H1 (cell line): ENCODE results near the gene PNISR. TPM values are rescaled to one million over a fixed set of nuclear protein-coding genes. Genes with fewer than 3 reads are reported as not detected.

ENCODE experiments used
- CTCF ChIA-PET: fragments of 300-600 bp; sonication (Branson Sonifier 250); formaldehyde crosslinking; loops from one replicate; lab custom pipeline; 2021; ENCODE audit not compliant: partially characterized antibody; lab: Charles Lee
- POLR2A ChIA-PET: fragments of 300-600 bp; sonication (Branson Sonifier 250); formaldehyde crosslinking; loops from one replicate; lab custom pipeline; 2021; ENCODE audit warnings: inconsistent platforms; ENCODE audit not compliant: partially characterized antibody; lab: Charles Lee
- DNase-seq, 2 experiments: peaks; one replicate each; pipeline versions ENCODE4 v3.0.0 to v3.0.0-alpha.2; 2010 to 2022; ENCODE audit warnings: low spot score in 2 of 2, low read depth in 1 of 2, mixed read lengths in 1 of 2
- FAIRE-seq: peaks from 2 replicates; lab custom pipeline; 2011; peaks lifted over from hg19 to GRCh38; lab: Jason Lieb, UNC
- H2AFZ ChIP-seq: 2 replicates; pipeline ENCODE4 v1.8.1; 2012; ENCODE audit warnings: low read length, inconsistent platforms
- H2AK5ac ChIP-seq: 2 replicates; pipeline ENCODE4 v1.6.1; 2013; ENCODE audit warnings: low read depth, low read length
- H2BK120ac ChIP-seq: replicated peaks from 2 replicates; pipeline ENCODE3; 2013; ENCODE audit warnings: low read depth, low read length, inconsistent platforms
- H2BK12ac ChIP-seq: 2 replicates; pipeline ENCODE4 v1.6.1; 2013; ENCODE audit warnings: low read depth, low read length
- H2BK15ac ChIP-seq: 2 replicates; pipeline ENCODE4 v1.6.1; 2013; ENCODE audit warnings: low read length
- H2BK20ac ChIP-seq: 2 replicates; pipeline ENCODE4 v1.6.1; 2013; ENCODE audit warnings: low read length
- H2BK5ac ChIP-seq: 2 replicates; pipeline ENCODE4 v1.6.1; 2013; ENCODE audit warnings: low read depth, low read length
- H3K14ac ChIP-seq: 2 replicates; pipeline ENCODE4 v1.6.1; 2013; ENCODE audit warnings: inconsistent platforms; ENCODE audit not compliant: insufficient read length
- H3K18ac ChIP-seq: 2 replicates; pipeline ENCODE4 v1.6.1; 2013; ENCODE audit warnings: low read length; ENCODE audit errors: extremely low read depth
- H3K23ac ChIP-seq: 2 replicates; pipeline ENCODE4 v1.6.1; 2013; ENCODE audit warnings: inconsistent platforms; ENCODE audit not compliant: insufficient read length
- H3K23me2 ChIP-seq: 2 replicates; pipeline ENCODE4 v1.6.1; 2013; ENCODE audit warnings: low read depth, low read length
- H3K27ac ChIP-seq: 2 replicates; pipeline ENCODE4 v1.6.1; 2011; ENCODE audit warnings: low read depth, low read length, inconsistent platforms
- H3K27me3 ChIP-seq, 4 experiments: replicated peaks in 1 of 4; 1 replicate in 1 of 4; 2 replicates in 3 of 4; pipeline versions ENCODE4 v1.6.1 to v1.8.1; 2011 to 2013; ENCODE audit warnings: low read length in 3 of 4, mild to moderate bottlenecking in 3 of 4, inconsistent platforms in 2 of 4, mixed read lengths in 2 of 4, moderate library complexity in 1 of 4; ENCODE audit not compliant: control insufficient read depth in 3 of 4, insufficient read depth in 3 of 4; ENCODE audit errors: extremely low read depth in 1 of 4
- H3K36me3 ChIP-seq, 4 experiments: 2 replicates each; pipeline versions ENCODE4 v1.6.1 to v1.8.1; 2011 to 2013; ENCODE audit warnings: mild to moderate bottlenecking in 4 of 4, low read length in 3 of 4, moderate library complexity in 2 of 4, control low read depth in 1 of 4, inconsistent platforms in 1 of 4; ENCODE audit not compliant: insufficient read depth in 4 of 4, control insufficient read depth in 2 of 4
- H3K4ac ChIP-seq: replicated peaks from 2 replicates; pipeline ENCODE3; 2013; ENCODE audit warnings: low read length, low read depth, mixed read lengths, inconsistent platforms; ENCODE audit not compliant: insufficient read length
- H3K4me1 ChIP-seq, 4 experiments: replicated peaks in 1 of 4; 1 replicate in 1 of 4; 2 replicates in 3 of 4; pipeline versions ENCODE4 v1.6.1 to v1.8.1; 2011 to 2013; ENCODE audit warnings: low read length in 3 of 4, inconsistent platforms in 2 of 4, mixed read lengths in 1 of 4; ENCODE audit not compliant: insufficient read depth in 4 of 4, control insufficient read depth in 3 of 4
- H3K4me2 ChIP-seq, 2 experiments: 2 replicates each; pipeline versions ENCODE4 v1.6.1 to v1.8.1; 2011 to 2013; ENCODE audit warnings: low read depth in 2 of 2, low read length in 2 of 2, control low read depth in 1 of 2, inconsistent platforms in 1 of 2, mild to moderate bottlenecking in 1 of 2; ENCODE audit not compliant: insufficient read depth in 1 of 2
- H3K4me3 ChIP-seq, 4 experiments: fragments of 200-600, 300-600 bp in 1 of 4; sonication (generic), shearing (Covaris generic), sonication (Bioruptor Twin) in 1 of 4; 2 replicates each; pipeline versions ENCODE4 v1.5.1 to v1.8.1; 2011 to 2016; ENCODE audit warnings: low read length in 4 of 4, low read depth in 3 of 4, control low read depth in 2 of 4, inconsistent platforms in 2 of 4, mild to moderate bottlenecking in 2 of 4, mixed read lengths in 1 of 4, moderate library complexity in 1 of 4; ENCODE audit not compliant: insufficient read depth in 2 of 4; ENCODE audit errors: extremely low read depth in 1 of 4
- H3K56ac ChIP-seq: replicated peaks from 2 replicates; pipeline ENCODE3; 2013; ENCODE audit warnings: low read depth, mild to moderate bottlenecking, mixed read lengths, low read length, inconsistent platforms; ENCODE audit not compliant: insufficient read length
- H3K79me1 ChIP-seq: 2 replicates; pipeline ENCODE4 v1.6.1; 2013; ENCODE audit warnings: low read depth, low read length, control low read depth
- H3K79me2 ChIP-seq, 2 experiments: 2 replicates each; pipeline versions ENCODE4 v1.6.1 to v1.8.1; 2012 to 2013; ENCODE audit warnings: low read length in 2 of 2, mild to moderate bottlenecking in 2 of 2, inconsistent platforms in 1 of 2; ENCODE audit not compliant: insufficient read depth in 2 of 2, control insufficient read depth in 1 of 2
- H3K9ac ChIP-seq, 4 experiments: replicated peaks in 1 of 4; 1 replicate in 1 of 4; 2 replicates in 3 of 4; pipeline versions ENCODE4 v1.6.1 to v1.8.1; 2011 to 2013; ENCODE audit warnings: low read depth in 3 of 4, low read length in 3 of 4, control low read depth in 2 of 4, mild to moderate bottlenecking in 2 of 4, moderate library complexity in 2 of 4, inconsistent platforms in 1 of 4; ENCODE audit errors: extremely low read depth in 1 of 4
- H3K9me3 ChIP-seq, 2 experiments: 2 replicates each; pipeline versions ENCODE4 v1.6.1 to v1.8.1; 2012 to 2013; ENCODE audit warnings: mild to moderate bottlenecking in 2 of 2, moderate library complexity in 2 of 2, control low read depth in 1 of 2, inconsistent platforms in 1 of 2, low read depth in 1 of 2, low read length in 1 of 2, mixed read lengths in 1 of 2; ENCODE audit not compliant: insufficient read depth in 2 of 2
- H4K20me1 ChIP-seq, 2 experiments: replicated peaks in 1 of 2; 2 replicates each; pipeline versions ENCODE3 to v1.8.1; 2011 to 2013; ENCODE audit warnings: inconsistent platforms in 2 of 2, low read length in 2 of 2, mild to moderate bottlenecking in 1 of 2; ENCODE audit not compliant: insufficient read depth in 2 of 2, control insufficient read depth in 1 of 2
- H4K5ac ChIP-seq: 2 replicates; pipeline ENCODE4 v1.6.1; 2013; ENCODE audit warnings: low read length, low read depth, mixed read lengths, inconsistent platforms; ENCODE audit not compliant: insufficient read length
- H4K8ac ChIP-seq: 2 replicates; pipeline ENCODE4 v1.8.0; 2013; ENCODE audit warnings: mild to moderate bottlenecking, moderate library complexity, low read length, inconsistent platforms; ENCODE audit not compliant: insufficient read depth; ENCODE audit errors: extremely low read depth
- H4K91ac ChIP-seq: replicated peaks from 2 replicates; pipeline ENCODE3; 2013; ENCODE audit warnings: low read length, mixed read lengths, inconsistent platforms; ENCODE audit not compliant: insufficient read length
- E2F6 ChIP-seq: IDR thresholded peaks from 2 replicates; pipeline ENCODE4 v1.6.1; 2012; ENCODE audit warnings: inconsistent platforms
- SIRT6 ChIP-seq: IDR thresholded peaks from one replicate; pipeline ENCODE4 v1.7.1; 2012; ENCODE audit warnings: low read length, inconsistent platforms
- SP1 ChIP-seq: IDR thresholded peaks from 2 replicates; pipeline ENCODE4 v1.6.1; 2011; ENCODE audit warnings: low read depth, low read length
- SP4 ChIP-seq: IDR thresholded peaks from 2 replicates; pipeline ENCODE4 v1.6.1; 2012; ENCODE audit warnings: low read length, inconsistent platforms
- polyA plus RNA-seq, 7 experiments: library from polyadenylated mRNA; depleted of rRNA in 3 of 7; stranded (reverse) in 5 of 7; unstranded in 2 of 7; fragments of >200 nt in 5 of 7; fragments of 200-250 nt in 2 of 7; gene quantifications; 1 replicate in 5 of 7; 2 replicates in 1 of 7; 4 replicates in 1 of 7; pipeline versions ENCODE4 v1.2.1 to v1.2.3, GENCODE V29; 2011 to 2013; ENCODE audit warnings: missing spikeins in 2 of 7, mixed read lengths in 2 of 7
- total RNA-seq: library from RNA; stranded (reverse); fragmentation: NEBNext Ultra II Directional; extraction: Animal tissue kit (Norgen Biotek cat#: 25700); gene quantifications from 2 replicates; pipeline ENCODE4 v1.2.1, GENCODE V29; 2021

PNISR gene
- total and polyA plus RNA-seq, 2 of the 8 experiments (the other 6 are each of a cell fraction or from before 2014, with no cell fraction given) = 41.1 to 134 TPM

- no peak overlapping the region for H3K14ac ChIP-seq
- H3K4me2 ChIP-seq = no peak overlapping the region
- ChIA-PET CTCF (interaction anchor here (0.8 kb wide), 1 partner anchor 15 kb away, joined by 3 read pairs; no protein-coding TSS in a partner anchor), POLR2A (interaction anchor here (1.2 to 1.5 kb wide), 3 partner anchors 14 to 16 kb away, joined by 4 to 7 read pairs (median 4); partner anchors contain the start of genes COQ3 and PNISR)
- no peak overlapping the region for H2AFZ ChIP-seq
- H3K36me3 ChIP-seq = peaks cover 13 to 89% (median 48%) of the 10 kb centered on the region in 4 experiments; a peak in 7 of 8 replicates
- no peak overlapping the region for H3K4me3 ChIP-seq
- no peak for TF ChIP-seq SP4
- TF ChIP-seq SP1 = no peak
- TF ChIP-seq E2F6 = no peak
- TF ChIP-seq SIRT6 = no peak
- no peak overlapping the region for H2BK12ac ChIP-seq
- H2BK20ac ChIP-seq = no peak overlapping the region
- no peak overlapping the region for H4K8ac ChIP-seq
- no peak overlapping the region for H2AK5ac ChIP-seq
- no peak overlapping the region for H3K9ac ChIP-seq
- H2BK5ac ChIP-seq = no peak overlapping the region
- H4K20me1 ChIP-seq = peaks cover 2 to 4% of the 10 kb centered on the region in 2 experiments
- no peak overlapping the region for H3K18ac ChIP-seq
- H2BK120ac ChIP-seq = no peak overlapping the region
- H3K79me1 ChIP-seq = no peaks in the 10 kb centered on the region; the same call in 1 of the 2 replicates
- no peak overlapping the region for H4K91ac ChIP-seq
- no peak overlapping the region for H3K27ac ChIP-seq
- H3K56ac ChIP-seq = no peak overlapping the region
- no peak for DNase-seq
- FAIRE-seq = no peak
- H4K5ac ChIP-seq = no peak overlapping the region
- no peaks in the 10 kb centered on the region for H3K9me3 ChIP-seq
- H3K27me3 ChIP-seq = no peaks in the 10 kb centered on the region
- H3K23me2 ChIP-seq = no peaks in the 10 kb centered on the region; the same call in 1 of the 2 replicates
- no peak overlapping the region for H2BK15ac ChIP-seq
- H3K79me2 ChIP-seq = peaks cover 0 to 38% of the 10 kb centered on the region in 2 experiments; a peak in 2 of 4 replicates
- no peak overlapping the region for H3K4ac ChIP-seq
- H3K4me1 ChIP-seq = no peaks in the 10 kb centered on the region
- H3K23ac ChIP-seq = no peak overlapping the region
Measured at GRCh38 chr6:99409672-99410071, 15.4 kb downstream of the PNISR start.
